MM.1S (cell line): ENCODE results near the gene RLN3.

Source experiments
- DNase-seq: peaks from one replicate; pipeline ENCODE4 v3.0.0-alpha.2; 2015
- H2AFZ ChIP-seq: fragments of 300-600 bp; sonication (generic); 2 replicates; pipeline ENCODE4 v1.6.0; 2016; ENCODE audit warnings: antibody characterized with exemption, low read length
- H3F3A ChIP-seq: fragments of 300-600 bp; sonication (generic); 2 replicates; pipeline ENCODE4 v1.6.1; 2016; ENCODE audit warnings: mild to moderate bottlenecking, antibody characterized with exemption, low read length, moderate library complexity, mixed read lengths; ENCODE audit not compliant: insufficient read depth
- H3K27ac ChIP-seq: fragments of 300-600 bp; sonication (generic); 2 replicates; pipeline ENCODE4 v1.5.1; 2016; ENCODE audit warnings: mild to moderate bottlenecking, low read length
- H3K27me3 ChIP-seq: fragments of 300-600 bp; sonication (generic); replicated peaks from 2 replicates; pipeline ENCODE4 v1.6.0; 2016; ENCODE audit warnings: low read length; ENCODE audit not compliant: insufficient read depth
- H3K36me3 ChIP-seq: fragments of 300-600 bp; sonication (generic); replicated peaks from 2 replicates; pipeline ENCODE4 v1.6.1; 2016; ENCODE audit warnings: mild to moderate bottlenecking, low read length, mixed read lengths; ENCODE audit not compliant: insufficient read depth
- H3K4me1 ChIP-seq: fragments of 300-600 bp; sonication (generic); 2 replicates; pipeline ENCODE4 v1.6.1; 2016; ENCODE audit warnings: low read length, mixed read lengths
- H3K4me2 ChIP-seq: fragments of 300-600 bp; sonication (generic); 2 replicates; pipeline ENCODE4 v1.6.0; 2016; ENCODE audit warnings: low read depth, low read length
- H3K4me3 ChIP-seq: fragments of 300-600 bp; sonication (generic); 2 replicates; pipeline ENCODE4 v1.5.1; 2016; ENCODE audit warnings: low read length, mixed read lengths
- H3K79me2 ChIP-seq: fragments of 300-600 bp; sonication (generic); 2 replicates; pipeline ENCODE4 v1.6.1; 2016; ENCODE audit warnings: mixed run types, low read length, mixed read lengths
- H3K9ac ChIP-seq: fragments of 300-600 bp; sonication (generic); 2 replicates; pipeline ENCODE4 v1.6.1; 2016; ENCODE audit warnings: low read length, mixed read lengths
- H3K9me2 ChIP-seq: fragments of 300-600 bp; sonication (generic); replicated peaks from 2 replicates; pipeline ENCODE4 v1.6.1; 2016; ENCODE audit warnings: mild to moderate bottlenecking, low read length, mixed read lengths; ENCODE audit not compliant: insufficient read depth
- H3K9me3 ChIP-seq: fragments of 300-600 bp; sonication (generic); replicated peaks from 2 replicates; pipeline ENCODE4 v1.6.1; 2016; ENCODE audit warnings: mild to moderate bottlenecking, low read length, mixed read lengths; ENCODE audit not compliant: insufficient read depth
- H4K20me1 ChIP-seq: fragments of 300-600 bp; sonication (generic); 2 replicates; pipeline ENCODE4 v1.6.1; 2016; ENCODE audit warnings: mild to moderate bottlenecking, low read length, moderate library complexity, mixed read lengths; ENCODE audit not compliant: insufficient read depth
- EZH2 ChIP-seq: fragments of 300-600 bp; sonication (generic); optimal IDR thresholded peaks from 2 replicates; pipeline ENCODE3; 2017; ENCODE audit warnings: low read depth, mild to moderate bottlenecking, antibody characterized with exemption, low read length, mixed read lengths
- EZH2phosphoT487 ChIP-seq: fragments of 300-600 bp; sonication (generic); IDR thresholded peaks from 2 replicates; pipeline ENCODE4 v1.6.1; 2018; ENCODE audit warnings: antibody characterized with exemption, low read length
- TF ChIP-seq, protein P1 (sequence below): fragments of 300-600 bp; sonication (generic); IDR thresholded peaks from 2 replicates; pipeline ENCODE4 v1.5.1; 2016; ENCODE audit warnings: antibody characterized with exemption, low read length, mixed read lengths

The RLN3 gene

GRCh38 chr19:14056069-14056666 lies 28.2 kb downstream of the RLN3 start:
- no peak overlapping the region for H3K4me2 ChIP-seq
- no peak for DNase-seq
- H3K79me2 ChIP-seq: no peaks in the 10 kb centered on the region
- H3K27me3 ChIP-seq: peaks cover 41% of the 10 kb centered on the region
- no peak overlapping the region for H2AFZ ChIP-seq
- no peaks in the 10 kb centered on the region; the same call in 1 of the 2 replicates for H3K4me1 ChIP-seq
- H3K9me3 ChIP-seq: no peaks in the 10 kb centered on the region
- H3K9ac ChIP-seq: no peak overlapping the region
- H3K9me2 ChIP-seq: no peaks in the 10 kb centered on the region
- no peak overlapping the region for H3K27ac ChIP-seq
- TF ChIP-seq EZH2 (no peak), EZH2phosphoT487 (no peak)
- TF ChIP-seq, protein P1, sequence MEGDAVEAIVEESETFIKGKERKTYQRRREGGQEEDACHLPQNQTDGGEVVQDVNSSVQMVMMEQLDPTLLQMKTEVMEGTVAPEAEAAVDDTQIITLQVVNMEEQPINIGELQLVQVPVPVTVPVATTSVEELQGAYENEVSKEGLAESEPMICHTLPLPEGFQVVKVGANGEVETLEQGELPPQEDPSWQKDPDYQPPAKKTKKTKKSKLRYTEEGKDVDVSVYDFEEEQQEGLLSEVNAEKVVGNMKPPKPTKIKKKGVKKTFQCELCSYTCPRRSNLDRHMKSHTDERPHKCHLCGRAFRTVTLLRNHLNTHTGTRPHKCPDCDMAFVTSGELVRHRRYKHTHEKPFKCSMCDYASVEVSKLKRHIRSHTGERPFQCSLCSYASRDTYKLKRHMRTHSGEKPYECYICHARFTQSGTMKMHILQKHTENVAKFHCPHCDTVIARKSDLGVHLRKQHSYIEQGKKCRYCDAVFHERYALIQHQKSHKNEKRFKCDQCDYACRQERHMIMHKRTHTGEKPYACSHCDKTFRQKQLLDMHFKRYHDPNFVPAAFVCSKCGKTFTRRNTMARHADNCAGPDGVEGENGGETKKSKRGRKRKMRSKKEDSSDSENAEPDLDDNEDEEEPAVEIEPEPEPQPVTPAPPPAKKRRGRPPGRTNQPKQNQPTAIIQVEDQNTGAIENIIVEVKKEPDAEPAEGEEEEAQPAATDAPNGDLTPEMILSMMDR: no peak
- no peaks in the 10 kb centered on the region for H4K20me1 ChIP-seq
- no peaks in the 10 kb centered on the region for H3K36me3 ChIP-seq
- no peaks in the 10 kb centered on the region for H3F3A ChIP-seq
- no peak overlapping the region for H3K4me3 ChIP-seq

DNA sequence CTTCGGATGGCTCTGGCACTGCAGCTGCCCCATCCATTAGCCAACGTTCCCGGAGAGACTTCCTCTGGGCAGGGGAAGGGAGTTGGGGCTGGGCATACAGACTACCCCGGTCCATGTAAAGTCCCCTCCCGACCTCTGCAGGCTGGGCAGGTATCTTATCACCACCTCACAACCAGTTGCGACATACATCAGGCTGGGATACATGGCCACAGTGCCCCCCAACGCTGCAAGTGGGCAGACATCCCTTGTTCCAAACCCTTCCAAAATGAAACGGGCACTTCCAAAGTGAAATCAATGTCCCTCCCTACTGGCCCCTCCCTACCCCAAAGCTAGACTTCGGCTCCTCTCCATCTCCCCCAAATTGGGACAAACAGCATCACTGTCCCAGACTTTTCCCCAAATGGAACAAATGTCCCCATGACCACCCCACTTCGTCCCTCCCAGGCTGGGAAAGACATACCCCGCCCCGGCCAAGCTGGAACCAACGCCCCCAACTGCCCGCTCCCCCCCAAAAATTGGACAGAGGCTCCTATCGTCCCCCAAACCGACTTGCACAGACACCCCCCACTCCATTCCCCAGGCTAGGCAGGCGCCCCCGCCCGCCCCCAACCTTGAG lies 28.9 kb downstream of the RLN3 start:
- H2AFZ ChIP-seq: no peak overlapping the region
- no peaks in the 10 kb centered on the region; the same call in 1 of the 2 replicates for H3K4me1 ChIP-seq
- TF ChIP-seq, protein P1: no peak
- TF ChIP-seq EZH2phosphoT487: no peak
- TF ChIP-seq EZH2: no peak
- no peaks in the 10 kb centered on the region for H3K9me2 ChIP-seq
- H3K9ac ChIP-seq: no peak overlapping the region
- peaks cover 48% of the 10 kb centered on the region for H3K27me3 ChIP-seq
- no peak overlapping the region for H3K4me2 ChIP-seq
- H3K79me2 ChIP-seq: no peaks in the 10 kb centered on the region
- no peaks in the 10 kb centered on the region for H3K36me3 ChIP-seq
- no peak overlapping the region for H3K27ac ChIP-seq
- no peak for DNase-seq
- no peaks in the 10 kb centered on the region for H3K9me3 ChIP-seq
- H3K4me3 ChIP-seq: no peak overlapping the region
- H3F3A ChIP-seq: no peaks in the 10 kb centered on the region
- no peaks in the 10 kb centered on the region for H4K20me1 ChIP-seq

DNA sequence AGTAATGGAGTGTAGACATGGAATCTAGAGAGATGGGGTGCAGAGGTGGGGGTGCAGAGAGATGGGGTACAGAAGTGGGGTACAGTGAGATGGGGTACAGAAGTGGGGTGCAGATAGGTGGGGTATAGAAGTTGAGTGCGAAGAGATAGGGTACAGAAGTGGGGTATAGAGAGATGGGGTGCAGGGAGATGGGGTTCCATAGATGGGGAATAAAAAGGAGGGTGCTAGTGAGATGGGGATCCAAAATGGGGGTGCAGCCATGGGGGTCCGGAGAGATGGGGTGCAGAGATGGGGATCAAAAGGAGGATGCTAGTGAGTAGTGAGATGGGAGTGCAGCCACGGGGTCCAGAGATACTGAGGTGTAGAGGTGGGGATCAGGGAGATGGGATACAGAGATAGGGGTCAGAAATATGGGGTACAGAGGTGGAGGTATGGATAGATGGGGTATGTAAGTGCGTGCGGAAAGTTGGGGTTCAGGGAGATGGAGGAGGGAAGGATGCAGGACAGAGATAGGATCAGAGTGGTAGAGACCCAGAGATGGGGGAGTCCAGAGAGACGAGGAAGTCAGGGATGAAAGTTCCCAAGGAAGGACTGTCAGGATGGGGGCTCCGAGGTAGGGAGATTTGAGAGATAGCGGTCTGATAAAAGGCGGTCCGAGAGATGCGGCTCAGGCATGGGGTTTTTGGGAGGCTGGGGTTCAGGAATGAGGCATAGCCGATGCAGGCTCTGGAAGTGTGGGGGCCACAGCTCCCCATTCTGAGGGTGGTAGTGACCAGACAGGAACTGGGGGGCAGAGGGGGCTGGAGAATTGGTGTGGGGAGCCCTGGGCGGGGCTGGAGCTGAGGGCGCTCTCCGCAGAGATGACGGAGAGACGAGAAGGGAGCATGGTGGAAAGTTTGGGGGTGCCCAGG lies 30.5 kb downstream of the RLN3 start:
- Histone ChIP-seq H3K4me3 (no peak overlapping the region), H3K27ac (no peak overlapping the region), H3K9ac (no peak overlapping the region), H4K20me1 (no peaks in the 10 kb centered on the region), H2AFZ (no peak overlapping the region), H3K27me3 (peaks cover 56% of the 10 kb centered on the region), H3K9me2 (no peaks in the 10 kb centered on the region), H3K79me2 (no peaks in the 10 kb centered on the region), H3K9me3 (no peaks in the 10 kb centered on the region), H3K4me1 (no peaks in the 10 kb centered on the region; the same call in 1 of the 2 replicates), H3K36me3 (no peaks in the 10 kb centered on the region), H3F3A (no peaks in the 10 kb centered on the region), H3K4me2 (0 out of 2 replicates have a peak overlapping the region, but pooled peaks have one; percentile 30)
- no peak for TF ChIP-seq EZH2
- no peak for DNase-seq
